Umbilical cord (tissue), 2 donors: Measurements from ENCODE around the gene INMT. TPM values are rescaled to one million over a fixed set of nuclear protein-coding genes. Genes with fewer than 3 reads are reported as not detected.

Source experiments
- DNase-seq: peaks from one replicate; pipeline ENCODE4 v3.0.0-alpha.2; 2015; ENCODE audit warnings: low spot score
- total RNA-seq: library from RNA; depleted of rRNA; stranded (reverse); fragments of >200 nt; gene quantifications from one replicate; pipeline ENCODE4 v1.2.3, GENCODE V29; 2014; ENCODE audit warnings: low replicate concordance; ENCODE audit not compliant: insufficient read depth

The INMT gene
- total RNA-seq, 1 donor from 2014 or later, result 151 TPM

DNA sequence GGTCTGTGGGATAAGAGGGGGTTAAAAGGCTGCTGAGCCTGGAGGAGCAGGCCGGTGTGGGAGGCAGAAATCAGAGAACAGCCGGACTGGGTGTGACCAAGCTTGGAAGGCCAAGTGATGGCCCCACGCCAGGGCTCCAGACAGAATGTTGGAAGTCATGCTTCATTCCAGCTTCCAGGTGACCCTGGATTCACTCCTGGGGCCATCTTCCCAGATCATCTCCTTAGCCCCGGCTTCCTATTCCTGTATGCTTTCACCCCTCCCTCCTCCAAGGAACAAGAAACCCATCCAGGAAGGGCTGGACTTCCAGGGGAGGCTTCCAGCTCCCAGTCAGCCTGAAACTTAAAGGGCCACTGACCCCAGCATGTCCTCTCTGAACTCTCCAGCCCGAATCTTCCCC, 1.0 kb downstream of the INMT start:
- peak; percentile 76 for DNase-seq

DNA sequence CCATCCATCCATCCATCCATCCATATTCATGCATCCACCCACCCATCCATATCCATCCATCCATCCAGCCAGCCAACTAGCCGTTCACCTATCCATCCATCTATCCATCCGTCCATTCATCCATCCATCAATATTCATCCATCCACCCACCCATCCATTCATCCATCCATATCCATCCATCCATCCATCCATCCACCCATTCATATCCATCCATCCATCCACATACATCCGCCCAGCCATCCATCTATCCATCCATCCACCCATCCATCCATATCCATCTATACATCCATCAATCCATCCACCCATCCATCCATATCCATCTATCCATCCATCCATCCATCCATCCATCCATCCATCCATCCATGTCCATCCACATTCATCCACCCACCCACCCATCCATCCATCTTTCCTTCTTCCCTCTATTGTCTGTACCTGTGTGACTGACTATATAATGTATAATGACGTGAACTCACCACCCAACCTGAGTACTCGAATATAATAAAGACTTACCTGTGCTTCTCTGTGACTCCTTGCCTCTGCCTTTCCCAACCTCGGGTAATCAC, 2.5 kb downstream of the INMT start:
- DNase-seq, result no peak

DNA sequence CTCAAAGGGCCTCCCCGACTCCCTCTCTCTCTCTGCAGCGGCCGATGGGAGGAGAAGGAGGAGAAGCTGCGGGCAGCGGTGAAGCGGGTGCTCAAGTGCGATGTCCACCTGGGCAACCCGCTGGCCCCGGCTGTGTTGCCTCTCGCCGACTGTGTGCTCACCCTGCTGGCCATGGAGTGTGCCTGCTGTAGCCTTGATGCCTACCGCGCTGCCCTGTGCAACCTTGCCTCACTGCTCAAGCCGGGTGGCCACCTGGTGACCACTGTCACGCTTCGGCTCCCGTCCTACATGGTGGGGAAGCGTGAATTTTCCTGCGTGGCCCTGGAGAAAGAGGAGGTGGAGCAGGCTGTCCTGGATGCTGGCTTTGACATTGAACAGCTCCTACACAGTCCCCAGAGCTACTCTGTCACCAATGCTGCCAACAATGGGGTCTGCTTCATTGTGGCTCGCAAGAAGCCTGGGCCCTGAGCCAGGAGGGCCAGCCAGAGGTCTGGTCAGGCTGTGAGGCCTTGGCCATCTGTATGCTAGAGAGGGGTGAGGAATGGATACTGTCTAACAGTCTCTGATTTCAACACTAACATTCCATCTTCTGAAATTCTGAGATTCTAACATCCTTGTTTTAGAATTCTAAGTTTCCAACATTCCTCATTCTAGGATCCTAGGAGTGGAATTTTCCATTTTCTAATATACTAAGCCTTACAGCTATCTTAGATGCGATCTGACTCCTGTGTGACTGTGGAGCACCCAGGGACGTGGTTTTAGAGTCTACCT, 3.6 kb downstream of the INMT start:
- DNase-seq, result peak; percentile 31

DNA sequence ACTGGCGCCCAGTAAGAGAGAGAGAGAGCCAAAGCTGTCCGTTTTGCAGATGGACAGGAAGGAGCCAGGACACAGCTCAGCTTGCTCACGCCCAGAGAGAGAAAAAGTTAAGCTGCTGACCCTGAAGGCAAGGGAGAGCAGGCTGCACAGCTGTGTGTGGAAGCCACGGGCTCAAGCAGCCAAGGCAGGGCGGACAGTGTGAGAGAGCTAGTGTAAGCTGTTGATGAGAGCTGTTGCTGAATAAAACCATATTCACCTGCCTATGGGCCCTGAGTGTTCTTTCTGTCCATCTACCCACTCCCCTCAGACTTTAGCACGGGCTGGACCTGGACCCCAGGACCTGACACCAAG, 5.4 kb downstream of the INMT start:
- no peak for DNase-seq

DNA sequence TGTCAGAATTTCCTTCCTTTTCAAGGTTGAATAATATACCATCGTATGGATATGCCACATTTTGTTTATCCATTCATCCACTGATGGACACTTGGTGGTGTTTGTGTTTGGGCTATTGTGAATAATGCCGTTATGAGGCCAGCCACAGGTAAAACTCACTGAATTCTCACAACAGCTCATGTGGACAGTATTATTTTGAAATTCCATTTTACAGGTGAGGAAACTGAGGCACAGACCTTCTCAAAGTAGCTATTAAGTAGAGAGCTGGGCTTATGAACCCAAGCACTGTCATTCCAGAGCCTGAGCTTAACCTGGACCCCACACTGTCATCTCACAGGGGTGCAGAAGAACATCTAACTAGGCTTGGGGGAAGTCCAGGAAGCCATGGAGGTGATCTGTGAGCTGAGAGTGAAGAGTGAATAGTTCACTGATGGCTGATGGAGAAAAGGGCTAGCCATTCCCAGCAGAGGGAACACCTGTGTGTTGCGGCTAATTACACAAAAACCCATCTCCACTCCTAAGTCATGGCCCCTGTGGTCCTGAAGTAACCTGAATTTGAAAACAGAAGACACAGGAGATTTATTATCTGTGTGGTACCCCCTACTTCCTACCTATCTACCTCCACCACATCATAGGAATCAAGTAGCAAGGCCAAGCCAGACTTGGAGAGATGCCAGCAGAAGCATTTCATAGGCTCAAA, 8.7 kb downstream of the INMT start:
- no peak for DNase-seq

DNA sequence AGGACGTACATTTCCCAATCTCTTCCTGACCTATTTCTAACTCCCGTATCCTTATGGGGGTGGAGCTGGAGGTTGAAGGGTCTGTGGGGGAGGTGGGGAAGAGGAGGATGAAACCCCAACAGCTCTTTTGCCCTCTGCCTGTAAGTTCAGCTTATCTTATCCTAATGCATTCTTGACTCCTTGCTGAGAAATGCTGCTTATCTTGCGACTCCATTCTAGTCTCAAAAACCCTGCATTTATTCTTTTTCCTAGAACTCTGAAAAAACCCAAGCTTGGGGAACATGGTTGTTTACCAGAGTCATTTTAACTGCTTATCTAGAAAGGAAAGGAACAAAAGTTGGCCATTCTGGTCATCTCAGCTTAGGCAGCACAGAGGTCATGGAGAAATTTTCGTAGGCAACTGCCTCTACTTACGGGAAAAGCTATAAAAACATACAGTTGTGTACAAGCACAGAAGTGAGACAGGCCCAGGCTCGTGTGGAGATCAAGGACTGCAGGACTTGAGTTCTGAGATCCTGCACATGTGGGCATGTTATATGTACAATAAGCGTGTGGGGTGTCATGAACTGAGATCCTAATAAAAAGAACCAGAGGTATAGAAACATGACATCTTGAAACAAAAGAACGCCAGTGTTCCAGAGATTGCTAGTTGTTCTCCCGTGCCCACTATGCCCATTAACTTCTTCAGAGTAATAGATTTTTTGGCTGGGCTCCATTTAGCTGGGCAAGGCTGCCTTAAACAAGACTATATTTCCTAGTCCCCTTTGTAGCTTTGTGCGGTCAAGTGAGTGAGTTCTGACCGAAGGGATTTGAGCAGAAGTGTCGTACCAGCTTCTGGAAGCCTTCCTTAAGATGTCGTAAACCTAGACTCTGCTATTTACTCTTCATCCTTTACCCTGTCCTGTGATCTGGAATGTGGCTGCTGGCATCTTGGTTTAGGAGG, 9.6 kb downstream of the INMT start:
- DNase-seq, result peak; percentile 74

DNA sequence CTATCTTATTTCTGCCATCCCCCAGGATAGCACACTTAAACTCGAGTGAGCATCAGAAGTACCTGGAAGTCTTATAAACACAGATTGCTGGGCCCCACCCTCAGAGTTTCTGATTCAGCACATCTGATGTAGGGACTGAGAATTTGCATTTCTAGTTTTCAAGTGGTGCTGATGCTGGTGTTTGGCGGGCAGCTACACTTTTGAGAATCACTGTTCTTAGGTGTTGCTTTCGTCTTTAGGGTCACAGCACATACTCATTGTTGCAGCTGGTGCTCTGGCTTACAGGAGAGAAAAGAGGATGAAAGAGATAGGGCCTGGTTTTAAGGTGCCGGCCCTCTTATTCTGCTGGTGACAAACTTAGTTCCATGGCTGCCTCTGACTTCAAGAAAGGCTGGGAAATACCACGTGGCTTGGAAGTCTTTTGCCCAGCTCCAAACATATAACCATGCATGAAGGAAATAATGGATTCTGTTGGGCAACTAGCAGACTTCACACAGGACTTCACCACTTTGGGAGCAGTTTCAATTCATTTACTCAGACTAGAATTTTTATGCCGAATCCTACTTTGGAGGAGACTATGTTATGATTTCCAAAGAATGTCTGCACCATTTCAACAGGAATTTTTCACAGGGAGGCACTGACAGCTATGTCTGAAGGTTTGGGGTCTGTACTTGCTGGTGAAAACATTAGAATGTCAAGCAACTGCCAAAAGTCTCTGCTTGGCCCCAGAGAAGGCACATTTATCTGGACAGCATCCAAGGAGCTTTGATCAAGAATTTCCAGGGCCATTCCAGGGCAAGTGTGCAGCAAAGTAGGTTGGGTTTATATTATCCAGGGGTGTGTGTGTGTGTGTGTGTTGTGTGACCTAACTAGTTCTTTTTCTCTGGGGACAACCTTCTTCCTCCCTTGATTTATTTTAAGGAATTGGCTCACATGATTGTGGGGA, 12.4 kb downstream of the INMT start:
- DNase-seq, result peak; percentile 95

DNA sequence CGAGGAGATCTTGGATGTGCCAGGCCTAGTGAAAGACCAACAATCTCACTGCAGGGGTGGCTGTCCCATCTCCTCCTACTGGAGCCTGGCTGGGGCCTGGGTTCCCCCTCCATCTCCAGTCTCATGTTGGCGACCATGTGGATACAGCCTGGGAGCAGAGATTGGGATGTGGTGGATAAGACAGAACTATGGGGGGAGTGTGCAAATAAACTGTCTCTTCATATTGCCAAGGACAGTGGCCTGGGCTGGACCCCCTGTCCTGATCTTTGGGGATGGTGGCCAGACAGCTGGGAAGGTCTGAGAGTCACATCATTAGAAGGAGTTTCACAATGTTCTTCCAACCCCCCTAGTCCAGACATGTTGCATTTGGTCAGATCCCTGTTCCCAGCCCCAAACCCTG, 13.5 kb downstream of the INMT start:
- DNase-seq, result no peak

DNA sequence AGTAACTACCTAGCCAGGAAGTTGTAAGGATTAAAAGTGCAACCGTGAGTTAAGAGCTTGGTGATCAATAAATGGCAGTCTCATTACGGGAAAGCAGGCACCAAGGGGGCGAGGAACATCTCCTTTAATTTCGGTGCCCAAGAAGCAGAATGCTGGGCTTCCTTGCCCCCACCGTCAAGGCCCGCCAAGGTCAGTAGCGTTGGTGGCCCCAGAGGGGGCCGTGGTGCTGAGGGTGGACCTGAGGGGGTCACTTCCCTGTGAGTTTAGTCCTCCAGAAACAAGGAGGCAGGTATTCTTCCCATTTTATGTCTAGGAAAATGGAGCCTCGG, 18.9 kb downstream of the INMT start:
- DNase-seq, result no peak

DNA sequence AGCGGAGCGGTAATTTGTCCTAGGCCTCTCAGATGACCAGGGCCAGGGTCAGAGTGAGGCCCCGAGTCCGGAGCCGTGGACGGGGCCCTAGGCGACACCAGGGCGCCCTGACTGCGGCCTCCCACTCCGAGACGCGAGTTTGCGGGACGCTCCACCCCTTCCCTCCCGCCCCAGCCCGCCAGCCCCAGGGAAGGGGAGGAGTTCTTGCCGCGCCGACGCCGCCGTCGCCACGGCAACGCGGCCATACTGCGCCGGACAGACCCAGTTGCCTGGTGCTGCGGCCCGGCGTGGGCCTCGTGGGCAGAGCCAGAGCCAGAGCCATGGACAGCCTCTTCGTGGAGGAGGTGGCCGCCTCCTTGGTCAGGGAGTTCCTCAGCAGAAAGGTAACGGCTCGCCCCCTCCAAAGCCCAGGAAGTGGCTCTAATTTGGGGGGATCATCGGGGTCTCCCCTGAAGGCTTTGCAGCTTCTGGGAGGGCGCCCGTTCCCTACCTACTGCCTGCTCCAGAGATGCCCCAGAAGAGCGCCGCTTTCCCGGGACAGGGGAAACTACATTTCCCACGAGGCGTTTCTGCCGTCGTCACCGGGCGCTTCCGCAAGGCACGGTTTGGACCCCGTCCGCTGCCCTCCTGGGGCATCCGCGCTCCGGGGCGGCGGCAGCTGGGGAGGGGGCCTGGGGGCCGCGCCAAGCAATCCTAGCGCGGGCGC, 19.4 kb downstream of the INMT start, which contains the start of gene MINDY4:
Gene MINDY4 (plus strand): TSS at position 244 of the 706 bp plus-strand sequence. CDS start 77 bp downstream, at position 321.
- peak; percentile 87 for DNase-seq

DNA sequence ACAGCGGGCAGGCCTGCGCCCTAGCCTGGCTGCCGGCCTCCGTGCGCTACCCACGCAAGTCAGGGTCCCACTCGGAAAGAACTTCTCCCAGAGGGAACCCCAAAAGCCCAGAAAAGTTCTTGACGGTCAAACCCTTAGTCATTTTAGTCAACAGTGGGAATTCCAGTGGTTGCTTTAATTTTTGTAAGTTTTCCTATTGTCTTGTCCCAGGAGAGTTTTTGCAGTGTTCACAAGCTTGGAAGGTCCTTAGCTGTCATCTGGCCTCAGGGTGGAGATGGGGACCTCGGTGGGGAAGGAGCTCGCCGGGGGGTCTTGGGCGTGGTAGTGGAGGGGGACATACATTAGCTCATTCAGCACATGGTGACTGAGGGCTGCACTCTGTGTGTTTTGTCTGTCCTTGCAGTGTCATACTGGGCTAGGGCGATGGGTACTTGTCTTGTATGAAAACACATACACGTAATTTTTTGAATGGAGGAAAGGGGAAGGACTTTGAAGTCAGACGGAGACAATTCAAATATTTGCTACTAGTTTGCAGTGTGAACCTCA, 20.0 kb downstream of the INMT start:
- DNase-seq, result peak; percentile 18

DNA sequence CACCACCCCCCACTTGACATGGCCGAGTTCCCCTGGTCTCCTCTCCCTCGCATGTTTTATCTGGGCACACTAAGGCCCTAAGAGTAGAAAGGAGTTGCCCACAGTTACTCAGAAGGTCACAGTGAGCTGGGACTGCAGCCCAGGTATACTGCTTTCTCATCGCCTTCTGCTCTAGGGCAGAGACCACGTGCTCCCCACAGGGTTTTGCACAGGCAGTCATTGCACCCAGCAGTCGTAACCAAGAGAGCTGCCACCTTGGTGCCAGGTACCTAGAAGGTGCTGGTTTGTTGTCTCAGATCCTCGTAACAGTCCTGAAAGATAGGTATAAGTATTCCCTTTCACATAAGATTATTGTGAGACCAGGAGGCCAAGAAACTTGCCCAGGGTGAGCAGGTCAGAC, 21.0 kb downstream of the INMT start:
- DNase-seq, result no peak

DNA sequence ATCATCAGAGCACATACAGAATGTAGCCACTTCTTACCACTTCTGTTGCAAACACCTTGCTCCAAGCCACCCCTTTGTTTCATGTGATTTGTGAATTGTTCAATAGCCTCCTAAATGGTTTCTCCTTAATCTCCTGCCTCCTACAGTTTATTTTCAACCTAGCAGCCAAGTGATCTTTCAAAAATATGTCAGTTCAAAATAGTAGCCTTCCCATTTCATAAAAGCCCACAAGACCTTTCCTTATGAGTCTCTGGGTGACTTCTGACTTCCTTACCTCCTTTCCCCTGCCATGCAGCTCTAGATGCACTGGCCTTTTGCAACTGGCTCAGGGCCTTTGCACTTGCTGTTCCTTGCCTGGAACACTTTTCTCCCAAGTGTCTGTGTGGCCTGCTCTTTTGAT, 24.1 kb downstream of the INMT start:
- DNase-seq, result no peak

DNA sequence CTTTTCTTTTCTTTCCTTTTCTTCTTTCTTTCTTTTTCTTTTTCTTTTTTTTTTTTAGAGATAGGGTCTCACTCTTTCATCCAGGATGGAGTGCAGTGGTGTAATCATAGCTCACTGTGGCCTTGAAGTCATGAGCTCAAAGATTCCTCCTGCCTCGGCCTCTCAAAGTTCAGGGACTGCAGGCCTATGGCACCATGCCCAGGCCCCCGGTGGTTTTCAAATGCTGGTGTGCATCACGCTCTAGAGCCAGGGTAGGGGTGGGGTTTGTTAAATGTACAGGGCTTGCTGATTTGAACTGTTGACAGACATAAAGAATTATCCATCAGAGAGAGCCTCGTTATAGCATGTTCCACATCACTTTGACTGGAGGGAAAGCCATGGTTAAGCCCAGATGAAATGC, 25.0 kb downstream of the INMT start:
- peak; percentile 20 for DNase-seq

DNA sequence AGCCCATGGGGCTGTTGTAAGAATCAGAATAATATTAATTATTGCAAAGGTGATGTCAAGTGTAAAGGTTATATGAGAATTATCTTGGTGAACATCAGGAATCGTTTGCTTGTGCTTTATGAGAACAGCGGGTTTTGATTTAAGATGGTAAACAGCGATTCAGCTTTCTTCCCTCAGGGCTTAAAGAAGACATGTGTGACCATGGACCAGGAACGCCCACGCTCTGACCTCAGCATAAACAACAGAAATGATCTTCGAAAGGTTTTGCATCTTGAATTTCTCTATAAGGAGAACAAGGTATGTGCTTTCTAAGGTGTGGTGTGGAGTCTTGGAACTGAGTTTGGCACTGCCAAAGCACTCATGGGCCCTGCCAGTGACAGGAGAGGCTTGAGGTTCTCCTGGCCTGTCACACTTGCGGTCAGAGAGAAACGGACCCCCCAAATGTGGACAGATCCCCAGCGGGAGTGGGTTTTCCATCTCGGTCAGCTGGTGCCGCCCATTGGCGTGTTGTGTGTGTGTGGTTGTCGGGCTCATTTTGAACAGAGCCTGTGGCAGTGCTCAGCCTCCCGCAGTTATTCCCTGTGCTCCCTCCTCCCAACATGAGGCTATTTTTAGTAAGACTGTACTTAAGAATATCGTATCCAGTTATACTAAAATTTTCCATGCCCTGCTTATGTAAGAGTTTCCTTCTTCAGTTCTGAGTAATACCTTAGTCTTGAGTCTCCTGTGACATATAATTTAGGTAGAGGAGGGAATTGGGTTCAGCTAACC, 26.5 kb downstream of the INMT start:
- peak; percentile 35 for DNase-seq

DNA sequence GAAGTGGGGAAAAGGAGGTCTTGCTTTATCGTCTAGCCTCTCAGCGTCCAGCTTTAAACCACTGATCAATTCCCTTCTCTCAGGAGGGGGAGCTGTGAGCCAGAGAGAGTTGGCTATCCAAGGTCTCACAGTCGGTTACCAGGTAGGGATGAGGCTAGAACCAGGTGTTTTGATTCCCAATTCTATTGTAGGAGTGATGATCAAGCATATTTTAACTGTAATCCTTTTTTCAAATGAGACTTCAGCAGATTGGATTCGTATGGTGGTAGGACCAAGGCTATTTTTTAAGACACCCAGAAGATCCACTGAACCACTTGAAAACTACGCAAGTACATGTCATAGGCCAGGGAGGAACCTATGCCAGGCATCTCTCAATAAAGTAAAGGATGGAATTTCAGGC, 27.6 kb downstream of the INMT start:
- DNase-seq, result no peak

DNA sequence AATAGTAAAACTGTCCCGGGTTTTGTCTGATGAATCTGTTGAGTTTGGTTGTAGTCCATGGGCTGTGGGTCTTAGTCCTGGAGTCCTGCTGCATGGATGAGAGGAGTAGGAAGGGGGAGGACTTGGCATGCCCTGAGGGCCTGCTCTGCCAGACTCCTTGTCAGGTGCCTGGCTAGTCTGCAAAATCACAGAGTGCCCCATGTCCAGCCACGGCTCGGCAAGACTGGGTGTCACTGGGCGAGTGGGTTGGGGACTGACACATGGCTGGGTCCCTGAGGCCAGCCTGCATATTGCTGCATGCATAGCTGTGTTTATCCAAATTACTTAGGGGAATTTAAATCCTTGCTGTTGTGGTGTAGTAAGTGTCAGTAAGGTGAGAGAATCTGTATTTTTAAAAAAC, 29.0 kb downstream of the INMT start:
- no peak for DNase-seq

DNA sequence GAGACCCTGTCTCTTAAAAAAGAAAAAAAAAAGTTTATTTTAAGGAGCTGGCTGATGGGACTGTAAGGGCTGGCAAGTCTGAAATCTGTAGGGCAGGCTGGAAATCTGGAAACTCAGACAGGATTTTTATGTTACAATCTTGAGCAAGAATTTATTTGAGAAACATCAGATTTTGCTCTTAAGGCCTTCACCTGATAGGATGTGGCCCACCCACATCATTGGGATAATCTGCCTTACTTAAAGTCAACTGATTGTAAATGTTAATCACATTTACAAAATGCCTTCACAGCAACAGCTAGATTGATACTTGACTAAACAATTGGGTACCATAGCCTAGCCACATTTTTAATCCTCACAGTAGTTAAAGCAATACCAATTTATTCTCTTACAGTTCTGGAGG, 30.8 kb downstream of the INMT start:
- DNase-seq, result no peak

DNA sequence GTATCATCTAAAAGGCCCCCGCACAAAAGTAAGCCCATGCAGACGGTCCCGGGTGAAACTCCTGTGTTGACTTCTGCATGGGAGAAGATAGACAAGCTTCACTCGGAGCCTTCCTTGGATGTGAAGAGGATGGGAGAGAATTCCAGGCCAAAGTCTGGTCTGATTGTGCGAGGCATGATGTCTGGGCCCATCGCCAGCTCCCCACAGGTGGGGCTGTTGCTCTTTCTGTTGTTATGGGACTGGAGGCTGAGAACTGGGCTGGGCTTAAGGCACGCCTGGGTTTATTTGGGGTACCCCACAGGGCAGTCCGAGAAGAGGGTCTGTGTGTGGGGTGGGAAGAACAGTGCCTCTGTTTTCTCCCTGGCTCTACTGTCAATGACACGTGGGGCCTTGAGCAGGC, 33.9 kb downstream of the INMT start:
- DNase-seq, result no peak
